ENCODE results near the gene MAGEH1. TPM values are rescaled to one million over a fixed set of nuclear protein-coding genes. Genes with fewer than 3 reads are reported as not detected.

MAGEH1 gene
- 8.6 and 9.0 TPM in 2 replicates for total RNA-seq (2011; cell fraction: chromatin; rRNA removed; ENCODE audit: low replicate concordance)
- total RNA-seq (2011; cell fraction: nucleolus; rRNA removed) = 14.0 and 14.3 TPM in 2 replicates
- 14.8 and 15.0 TPM in 2 replicates for total RNA-seq (2011; cell fraction: nucleoplasm; rRNA removed)
- total RNA-seq (2014; rRNA removed) (9.2 and 13.6 TPM in 2 replicates), total RNA-seq (2014; rRNA removed; fragmentation: Illumina TruSeq; extraction: Trizol) (8.8 TPM in 2 replicates), total RNA-seq (2015; rRNA removed; fragmentation: Illumina TruSeq; extraction: Trizol) (8.6 and 9.6 TPM in 2 replicates), total RNA-seq (2021) (7.3 and 7.5 TPM in 2 replicates), polyA plus RNA-seq (2011; rRNA removed) (11.2 and 13.5 TPM in 2 replicates), polyA plus RNA-seq (2014; fragmentation: Illumina TruSeq; extraction: Trizol) (9.0 and 9.4 TPM in 2 replicates), polyA plus RNA-seq (2014; fragmentation: Nextera tagmentation; extraction: Ambion mirVana) (1 to 10 TPM; 3.7 to 4.1 TPM), polyA plus RNA-seq (2014; rRNA removed) (12.9 and 14.9 TPM in 2 replicates), polyA minus RNA-seq (2011; rRNA and poly(A)+ RNA removed) (3.4 and 4.3 TPM in 2 replicates), Bru-seq, nascent RNA (percentile 61 among the genes with signal in this experiment), BruChase-seq, experiment 1, labeled RNA remaining after a 2-hour chase (percentile 58 among the genes with signal in this experiment), BruChase-seq, experiment 2, labeled RNA remaining after a 6-hour chase (percentile 68 among the genes with signal in this experiment)
- 11.5 and 13.7 TPM in 2 replicates for polyA plus RNA-seq (2011; cell fraction: cytosol; rRNA removed)
- 6.2 and 12.0 TPM in 2 replicates for polyA plus RNA-seq (2011; cell fraction: nucleus; rRNA removed)
- 9.1 and 13.3 TPM in 2 replicates for polyA plus RNA-seq (2012)
- 2.1 and 2.4 TPM in 2 replicates for polyA minus RNA-seq (2011; cell fraction: cytosol; rRNA and poly(A)+ RNA removed)
- 1.5 and 3.7 TPM in 2 replicates for polyA minus RNA-seq (2011; cell fraction: nucleus; rRNA and poly(A)+ RNA removed)
- long read RNA-seq, experiment 1, transcript MAGEH1-201 (1 exons, 1,462 nt) = major isoform, 31 of 31 reads
- long read RNA-seq, experiment 1, partial matches to known transcripts = 0 of 31 reads
- long read RNA-seq, experiment 1, other reads (novel, unspliced or antisense) = 0 of 31 reads
- long read RNA-seq, experiment 2, transcript MAGEH1-201 (1 exons, 1,462 nt) = major isoform, 8 of 8 reads
- long read RNA-seq, experiment 2, partial matches to known transcripts = 0 of 8 reads
- long read RNA-seq, experiment 2, other reads (novel, unspliced or antisense) = 0 of 8 reads
- long read RNA-seq, experiment 3, transcript MAGEH1-201 (1 exons, 1,462 nt) = major isoform, 13 of 13 reads
- long read RNA-seq, experiment 3, partial matches to known transcripts = 0 of 13 reads
- long read RNA-seq, experiment 3, other reads (novel, unspliced or antisense) = 0 of 13 reads

GRCh38 chrX:55451990-55452832 is at the start of gene MAGEH1:
Gene MAGEH1, plus strand, starts transcription at chrX:55452127. Its CDS starts 248 bp downstream, at chrX:55452375.
- no TSS peak for BruUV-seq (replicated peaks)
- in situ Hi-C loops (cut with MboI) = no loop called here
- ChIA-PET POLR2A (interaction anchor here (1.2 kb wide), 1 partner anchor 265 kb away, joined by 3 read pairs; the partner anchor contains the start of gene RRAGB), CTCF (ENCODE audit: low intra/inter-chr PET ratio) (no interaction called here)
- FAIRE-seq = peak; percentile 72
- no peaks in the 10 kb centered on the region for H3K4me1 ChIP-seq (replicated peaks in 1 of 2; ENCODE audit: control insufficient read depth in 2 of 2, insufficient read depth in 2 of 2, low read length in 2 of 2)
- H3K9ac ChIP-seq (ENCODE audit: insufficient read depth in 1 of 2, low read depth in 2 of 2, low read length in 2 of 2) = peak within 1 kb of the TSS; percentile 66 to 84
- H2AFZ ChIP-seq (ENCODE audit: low read depth, low read length) = peak within 1 kb of the TSS; percentile 69
- no peaks in the 10 kb centered on the region; the same call in 2 of the 3 replicates for H3K79me2 ChIP-seq (ENCODE audit: control insufficient read depth, insufficient read depth, low read length)
- no peaks in the 10 kb centered on the region for H3K36me3 ChIP-seq (ENCODE audit: control insufficient read depth, insufficient read depth, low read length)
- H3K27me3 ChIP-seq (ENCODE audit: control insufficient read depth in 2 of 2, insufficient read depth in 2 of 2, low read length in 2 of 2) = no peaks in the 10 kb centered on the region
- H4K20me1 ChIP-seq (replicated peaks; ENCODE audit: control insufficient read depth, insufficient read depth, low read length) = no peaks in the 10 kb centered on the region
- no peak within 1 kb of the TSS; the same call in 2 of the 3 replicates for H3K27ac ChIP-seq (ENCODE audit: extremely low read depth, low read depth, low read length)
- no peaks in the 10 kb centered on the region for H3K9me1 ChIP-seq (ENCODE audit: control insufficient read depth, insufficient read depth, low read length)
- peak; percentile 98 for ATAC-seq
- intact Hi-C loops (cut with micrococcal nuclease) = loop anchor here (10.0 kb wide), 2 partner anchors 73 to 263 kb away; partner anchors contain the start of gene RRAGB
- peak; percentile 41 to 81 (median 56) for DNase-seq (ENCODE audit: extremely low read depth in 1 of 4, low spot score in 3 of 4)
- WGBS (ENCODE audit: insufficient coverage, low coverage, missing lambda C conversion rate) = 7% methylated on average over 33 of the region's 43 CpGs
- H3K4me2 ChIP-seq (ENCODE audit: insufficient read depth, low read length) = peak within 1 kb of the TSS; percentile 63
- H3K9me3 ChIP-seq (replicated peaks; ENCODE audit: control insufficient read depth, insufficient read depth, low read depth, low read length) = no peaks in the 10 kb centered on the region
- peak within 1 kb of the TSS; percentile 52 for H3K4me3 ChIP-seq
- TF ChIP-seq HDGF (IDR thresholded peaks at IDR 0.05) (no peak), THRA (IDR thresholded peaks at IDR 0.05) (no peak), ZNF232 (CRISPR knock-in tag; IDR thresholded peaks at IDR 0.05) (no peak), C11orf30 (IDR thresholded peaks at IDR 0.05; ENCODE audit: low read depth) (peak; percentile 31; the same call in 1 of the 2 replicates), POLR2H (tag; IDR thresholded peaks at IDR 0.05; ENCODE audit: low read depth) (0 out of 2 replicates have a peak, but pooled peaks have one; percentile 22), PKNOX1 (IDR thresholded peaks at IDR 0.05) (peak; percentile 71; the same call in 1 of the 2 replicates), RAD21 (CRISPR knock-in tag; conservative IDR thresholded peaks at IDR 0.05 in 1 of 2, IDR thresholded peaks at IDR 0.05 in 1 of 2) (no peak), POLR2A (conservative IDR thresholded peaks at IDR 0.05) (peak; percentile 61), EP400 (IDR thresholded peaks at IDR 0.05) (peak; percentile 57)

Measured in K562 (cell line).